ENCODE measurements around the gene GTPBP4.
A peak's percentile ranks its signal among the peaks of the same experiment; 100 is the strongest.
"Not testable (repeated sequence)": the region's sequence is repeated elsewhere in the genome, so short reads cannot be mapped to it uniquely, and the experiment has no call there.

GTPBP4 gene

DNA sequence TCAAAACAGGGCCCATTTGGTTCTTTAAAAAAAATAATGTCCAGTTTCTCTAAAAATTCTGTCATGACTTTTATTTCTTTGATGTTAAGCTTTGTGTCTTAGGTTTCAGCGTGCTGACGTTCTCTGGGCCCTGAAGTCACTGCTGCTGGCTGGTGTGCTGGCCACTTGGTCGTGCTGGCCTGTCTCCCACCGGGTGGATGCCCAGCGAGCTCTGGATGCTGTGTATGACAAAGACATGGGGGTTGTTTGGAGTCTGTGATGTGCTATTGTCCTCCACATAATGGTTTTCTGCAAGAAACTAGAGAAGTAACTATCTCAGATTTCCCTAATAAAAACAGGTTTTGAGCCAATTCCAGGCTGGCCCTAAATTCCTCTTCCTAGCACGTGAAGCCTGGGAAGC, 47.0 kb downstream of the GTPBP4 start:
- DNase-seq = no peak

DNA sequence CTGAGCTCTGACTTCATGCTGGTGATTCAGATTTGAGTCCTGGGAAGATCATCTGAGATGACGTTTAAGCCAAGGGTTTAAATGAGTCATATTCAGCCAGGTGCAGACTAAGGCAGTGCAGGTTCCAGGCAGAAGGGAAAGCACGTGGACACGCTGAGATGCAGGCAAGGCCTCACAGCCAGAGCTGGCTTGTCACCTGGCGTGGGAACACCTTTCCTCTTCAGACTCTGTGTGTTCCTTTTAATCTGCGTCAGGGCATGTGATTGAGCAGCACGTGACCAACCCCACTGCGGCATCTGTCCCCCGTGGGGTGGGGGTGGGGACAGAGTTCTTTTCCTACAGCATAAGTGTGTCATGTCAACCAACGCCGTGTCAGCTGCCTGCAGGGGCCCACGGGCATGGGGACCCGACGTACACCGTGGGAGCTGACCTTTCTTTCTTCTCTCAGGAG, 48.1 kb downstream of the GTPBP4 start:
- peak; percentile 23 to 40 for DNase-seq

DNA sequence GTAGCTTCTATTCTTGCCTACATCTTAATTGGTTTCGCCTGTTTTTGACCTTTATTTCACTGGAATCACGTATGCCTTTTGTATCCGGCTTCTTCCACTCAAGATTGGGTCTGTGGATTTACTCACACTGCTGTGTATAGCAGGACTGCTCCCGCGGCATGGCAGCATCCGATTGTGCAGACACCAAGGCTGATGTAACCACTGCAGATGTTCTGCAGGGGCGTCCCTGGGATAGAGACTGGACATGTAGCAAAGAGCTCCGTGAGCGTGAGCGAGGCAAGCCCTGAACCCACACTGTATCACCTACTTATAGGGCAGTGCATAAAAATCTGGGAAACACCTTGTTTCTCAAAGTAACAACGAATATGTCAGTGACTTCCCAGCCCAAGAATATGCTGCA, 48.9 kb downstream of the GTPBP4 start:
- no peak for DNase-seq

DNA sequence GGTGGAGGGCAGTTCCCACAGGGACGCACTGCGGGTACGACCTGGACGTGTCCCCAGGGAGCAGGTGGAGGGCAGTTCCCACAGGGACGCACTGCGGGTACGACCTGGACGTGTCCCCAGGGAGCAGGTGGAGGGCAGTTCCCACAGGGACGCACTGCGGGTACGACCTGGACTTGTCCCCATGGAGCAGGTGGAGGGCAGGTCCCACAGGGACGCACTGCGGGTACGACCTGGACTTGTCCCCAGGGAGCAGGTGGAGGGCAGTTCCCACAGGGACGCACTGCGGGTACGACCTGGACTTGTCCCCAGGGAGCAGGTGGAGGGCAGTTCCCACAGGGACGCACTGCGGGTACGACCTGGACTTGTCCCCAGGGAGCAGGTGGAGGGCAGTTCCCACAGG, 50.5 kb downstream of the GTPBP4 start:
- not testable (repeated sequence) for DNase-seq

DNA sequence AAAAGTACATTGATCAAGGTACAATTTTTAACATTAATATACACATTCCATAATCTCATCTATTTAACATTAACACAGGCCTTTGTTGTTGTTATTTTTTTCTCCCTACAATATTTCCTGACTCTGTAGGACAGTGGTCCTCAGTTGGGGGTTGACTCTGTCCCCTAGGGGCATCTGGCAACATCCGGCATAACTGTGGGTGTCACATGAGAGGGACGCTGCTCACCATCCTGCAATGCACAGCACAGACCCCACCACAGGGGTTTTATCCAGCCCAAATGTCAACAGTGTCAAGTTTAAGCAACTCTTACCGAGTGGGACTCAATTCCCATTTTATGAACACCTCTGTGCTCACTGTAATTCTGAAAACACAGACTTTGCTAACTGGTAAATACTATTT, 51.9 kb downstream of the GTPBP4 start:
- no peak for DNase-seq

DNA sequence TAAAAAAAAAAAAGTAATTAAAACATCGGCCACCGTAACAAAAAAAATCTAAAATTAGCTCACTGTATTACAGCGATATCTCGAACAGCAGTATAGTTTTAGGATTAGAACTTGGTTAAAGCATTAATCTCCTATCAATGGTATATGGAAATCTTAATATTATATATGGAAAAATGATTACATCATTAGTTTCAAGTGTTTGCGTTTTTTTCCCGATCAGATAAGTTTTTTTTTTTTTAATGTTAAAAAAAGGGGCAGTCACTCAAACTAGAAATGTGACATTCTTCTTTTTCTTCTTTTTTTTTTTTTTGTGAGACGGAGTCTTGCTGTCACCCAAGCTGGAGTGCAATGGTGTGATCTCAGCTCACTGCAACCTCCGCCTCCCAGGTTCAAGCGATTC, 53.3 kb downstream of the GTPBP4 start:
- no peak for DNase-seq

DNA sequence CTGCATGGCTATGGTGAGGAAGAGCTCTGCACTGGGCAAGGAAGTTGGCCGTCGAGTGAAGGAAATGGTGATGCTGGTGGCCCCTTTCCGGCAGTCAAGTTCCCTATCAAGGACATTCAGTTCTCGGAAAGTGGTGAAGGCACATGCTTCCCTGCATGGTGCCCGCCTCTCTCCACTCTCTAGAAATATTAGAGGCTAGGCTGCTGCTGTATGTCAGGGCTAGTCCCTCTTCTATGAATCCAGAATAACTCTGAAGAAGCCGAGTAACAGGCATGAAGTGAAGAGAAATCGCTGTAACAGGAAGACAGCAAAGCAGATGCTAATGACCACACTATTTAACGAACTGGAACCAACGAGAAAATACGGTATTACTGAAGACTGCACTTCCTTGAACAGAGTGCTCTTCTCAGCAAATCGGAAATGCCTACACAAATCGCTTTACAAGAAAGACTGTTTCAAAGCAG, 55.3 kb downstream of the GTPBP4 start:
- DNase-seq = peak; percentile 74 to 78

DNA sequence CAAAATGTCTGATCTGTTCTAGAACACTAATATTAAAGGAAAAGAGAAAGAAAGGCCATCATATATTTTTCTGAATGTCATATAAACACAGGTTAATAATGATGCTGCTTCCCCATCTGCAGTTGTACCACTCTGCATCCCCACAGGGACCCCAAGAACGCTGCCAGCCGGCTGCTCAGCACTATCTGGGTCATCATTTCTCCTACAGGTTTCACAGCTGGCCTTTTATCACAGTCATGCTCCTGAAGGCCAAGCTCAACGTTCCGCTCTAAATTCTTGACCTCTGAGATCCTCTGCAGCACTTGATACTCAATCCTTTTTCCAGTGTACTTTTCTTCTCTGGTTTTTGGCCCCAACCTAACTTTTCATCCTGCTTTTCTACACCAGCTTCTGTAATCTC, 55.9 kb downstream of the GTPBP4 start:
- DNase-seq = no peak

DNA sequence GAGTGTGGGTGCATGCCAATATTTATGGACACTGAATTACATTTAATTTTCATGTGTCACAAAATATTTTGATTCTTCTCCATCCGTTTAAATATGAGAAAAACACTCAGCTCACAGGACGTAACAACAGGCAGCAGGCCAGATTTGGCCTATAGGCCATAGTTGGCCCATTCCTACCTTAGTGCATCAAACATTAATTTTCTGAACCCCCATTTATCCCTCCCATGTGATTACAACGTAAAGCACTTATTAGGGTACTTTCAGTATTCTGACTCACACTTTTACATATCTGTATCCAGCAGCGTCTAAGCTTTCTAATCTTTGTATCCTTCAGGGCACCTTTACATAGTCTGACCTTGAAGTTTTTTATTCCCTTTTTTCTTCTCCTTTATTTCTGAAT, 56.7 kb downstream of the GTPBP4 start:
- DNase-seq = no peak

DNA sequence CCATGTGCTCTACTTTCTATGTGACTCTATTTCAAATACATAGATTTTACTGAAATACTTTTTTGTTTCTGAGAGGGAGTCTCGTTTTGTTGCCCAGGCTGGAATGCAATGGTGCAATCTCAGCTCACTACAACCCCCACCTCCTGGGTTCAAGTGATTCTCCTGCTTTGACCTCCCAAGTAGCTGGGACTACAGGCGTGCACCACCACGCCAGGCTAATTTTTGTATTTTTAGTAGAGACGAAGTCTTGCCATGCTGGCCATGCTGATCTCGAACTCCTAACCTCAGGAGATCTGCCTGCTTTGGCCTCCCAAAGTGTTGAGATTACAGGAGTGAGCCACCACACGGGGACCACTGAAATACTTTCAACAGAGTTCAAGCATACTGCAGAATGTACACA, 57.2 kb downstream of the GTPBP4 start:
- no peak for DNase-seq

DNA sequence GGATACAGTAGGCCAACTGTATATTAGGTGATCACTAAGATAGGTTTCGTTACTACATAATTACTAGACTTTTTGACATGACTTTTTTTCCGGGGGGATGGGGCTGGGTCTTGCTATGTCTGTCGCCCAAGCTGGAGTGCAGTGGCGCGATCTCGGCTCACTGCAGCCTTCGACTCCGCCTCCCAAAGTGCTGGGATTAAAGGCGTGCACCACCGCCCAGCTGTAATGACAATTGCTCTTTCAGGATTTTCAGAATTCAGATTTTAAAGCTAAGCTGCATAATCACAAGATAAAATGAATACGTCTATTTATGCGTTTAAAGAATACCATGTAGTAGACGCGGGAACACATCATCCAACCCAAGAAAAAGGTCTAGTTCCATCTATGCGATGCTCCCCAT, 59.7 kb downstream of the GTPBP4 start:
- DNase-seq = no peak

DNA sequence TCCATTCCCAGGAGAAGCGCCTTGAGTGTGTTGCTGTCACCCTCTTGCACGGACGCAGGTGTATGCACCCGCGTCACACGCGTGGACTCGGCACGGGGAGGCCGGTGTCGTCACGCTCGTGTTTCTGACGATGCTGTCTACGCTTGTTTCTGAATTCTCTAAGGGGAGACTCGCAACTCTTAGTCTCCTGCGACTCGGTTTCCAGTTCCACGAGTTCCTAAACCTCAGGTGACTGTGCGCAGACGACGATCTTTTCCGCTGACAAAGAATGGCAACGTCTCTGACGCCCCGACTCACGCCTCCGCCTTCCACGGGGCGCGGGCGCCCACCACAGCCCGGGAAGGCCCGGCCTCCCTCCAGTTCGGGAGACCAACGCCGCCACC, 60.1 kb downstream of the GTPBP4 start:
- DNase-seq = peak in 1 of 2 donors; percentile 75

DNA sequence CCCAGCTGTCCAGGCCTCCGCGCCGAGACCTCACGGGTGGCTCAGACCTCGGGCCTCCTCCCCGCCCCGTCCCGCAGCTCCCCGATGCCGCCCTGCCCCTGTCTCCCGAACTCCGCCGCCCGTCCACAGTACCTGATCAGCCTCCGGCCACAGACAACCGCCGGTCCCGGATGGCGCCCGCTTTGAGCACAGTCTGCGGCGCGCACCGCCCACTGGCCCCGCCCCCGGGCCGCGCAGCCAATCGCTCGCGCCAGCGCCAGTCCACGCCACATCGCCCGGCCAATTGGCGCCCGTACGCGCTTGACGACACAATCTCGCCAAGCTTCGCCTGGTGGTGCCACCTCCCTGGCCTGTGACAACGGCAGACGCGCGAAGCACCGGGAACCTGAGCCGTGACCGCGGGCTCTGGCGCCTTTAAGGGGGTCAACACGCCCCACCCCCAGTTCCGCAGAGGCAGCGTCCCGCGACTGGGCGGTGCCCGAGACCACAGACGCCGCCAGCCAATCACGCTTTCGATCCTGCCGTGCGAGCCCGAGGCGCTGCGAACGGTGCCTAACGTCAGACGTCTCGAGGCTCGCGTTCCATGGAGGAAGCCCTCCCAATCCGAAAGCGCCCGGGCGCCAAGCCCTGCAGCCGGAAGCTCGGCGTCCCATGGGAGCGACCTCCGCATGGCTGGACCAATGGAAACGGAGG, 60.6 kb downstream of the GTPBP4 start, which contains the start of gene IDI1:
IDI1 (minus strand) TSS at position 388 of the 693 bp plus-strand sequence; CDS start at position 272, 116 bp downstream.
- peak; percentile 98 for DNase-seq

DNA sequence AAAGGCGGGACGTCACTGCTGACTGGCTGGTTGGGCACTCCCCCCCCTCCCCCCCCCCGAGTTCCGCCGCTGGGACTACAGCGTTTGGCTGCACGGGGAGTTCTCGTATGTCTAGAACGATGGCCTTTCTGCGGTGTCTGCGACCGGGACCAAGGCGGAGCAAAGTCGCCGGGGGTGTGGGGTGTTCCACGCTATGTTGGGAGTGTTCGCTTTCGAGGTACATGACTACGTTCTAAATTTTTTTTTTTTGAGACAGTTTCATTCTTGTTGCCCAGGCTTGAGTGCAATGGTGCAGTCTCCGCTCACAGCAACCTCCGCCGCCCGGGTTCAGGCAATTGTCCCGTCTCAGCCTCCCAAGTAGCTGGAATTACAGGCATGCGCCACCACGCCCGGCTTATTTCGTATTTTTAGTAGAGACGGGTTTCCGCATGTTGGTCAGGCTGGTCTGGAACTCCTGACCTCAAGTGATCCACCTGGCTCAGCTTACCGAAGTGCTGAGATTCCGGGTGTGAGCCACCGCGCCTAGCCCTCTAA, 61.3 kb downstream of the GTPBP4 start:
- DNase-seq = no peak

DNA sequence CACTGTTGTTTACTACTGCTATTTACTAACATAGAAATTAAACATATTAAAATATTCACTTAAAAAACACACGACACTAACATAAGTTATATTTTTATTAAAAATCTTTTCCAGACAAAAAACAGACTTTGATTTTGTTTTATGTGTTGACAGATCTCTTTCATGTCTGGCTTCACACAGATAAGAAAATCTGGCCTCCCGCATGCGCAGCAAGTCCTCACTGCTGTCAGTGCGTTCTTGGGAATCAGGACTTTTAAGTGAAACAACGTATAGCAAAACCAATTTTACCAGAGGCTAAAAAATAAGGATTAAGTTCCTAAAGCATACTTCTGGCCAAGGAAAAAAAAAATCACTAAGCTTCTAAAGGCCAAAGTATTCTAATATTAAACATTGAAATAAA, 61.9 kb downstream of the GTPBP4 start:
- peak in 1 of 2 donors; percentile 50 for DNase-seq

DNA sequence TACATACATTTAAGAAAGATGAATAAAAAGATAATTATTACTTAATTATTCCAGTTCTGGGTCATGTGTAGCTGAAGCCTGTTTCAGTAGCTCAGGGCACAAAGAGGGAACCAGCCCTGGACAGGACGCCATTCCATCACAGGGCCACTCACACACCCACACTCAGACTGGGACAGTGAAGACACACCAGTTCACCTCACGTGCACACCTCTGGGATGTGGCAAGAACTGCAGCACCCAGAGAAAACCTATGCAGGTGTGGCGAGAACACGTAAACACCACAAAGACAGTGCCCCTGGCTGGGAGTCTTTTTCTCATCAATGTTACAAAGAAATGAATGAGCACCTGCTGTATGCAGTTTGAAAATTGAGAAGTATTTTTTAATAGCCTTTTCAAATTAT, 62.3 kb downstream of the GTPBP4 start:
- DNase-seq = peak; percentile 52 to 72

DNA sequence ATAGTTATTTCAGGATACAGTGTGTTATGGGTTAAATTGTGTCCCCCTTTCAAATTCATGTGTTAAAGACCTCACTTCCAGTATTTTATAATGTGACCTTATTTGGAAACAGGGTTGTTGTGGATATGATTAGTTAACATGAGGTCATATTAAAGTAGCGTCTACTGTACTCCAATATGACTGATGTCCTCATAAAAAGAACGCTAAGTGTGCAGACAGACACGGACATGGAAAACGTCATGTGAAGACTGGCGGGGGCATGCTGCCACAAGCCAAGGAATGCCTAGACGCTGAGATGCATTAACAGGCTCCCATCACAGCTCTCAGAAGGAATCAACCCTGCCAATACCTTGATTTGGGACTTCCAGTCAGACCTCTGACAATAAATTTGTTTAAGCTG, 66.5 kb downstream of the GTPBP4 start:
- DNase-seq = no peak

DNA sequence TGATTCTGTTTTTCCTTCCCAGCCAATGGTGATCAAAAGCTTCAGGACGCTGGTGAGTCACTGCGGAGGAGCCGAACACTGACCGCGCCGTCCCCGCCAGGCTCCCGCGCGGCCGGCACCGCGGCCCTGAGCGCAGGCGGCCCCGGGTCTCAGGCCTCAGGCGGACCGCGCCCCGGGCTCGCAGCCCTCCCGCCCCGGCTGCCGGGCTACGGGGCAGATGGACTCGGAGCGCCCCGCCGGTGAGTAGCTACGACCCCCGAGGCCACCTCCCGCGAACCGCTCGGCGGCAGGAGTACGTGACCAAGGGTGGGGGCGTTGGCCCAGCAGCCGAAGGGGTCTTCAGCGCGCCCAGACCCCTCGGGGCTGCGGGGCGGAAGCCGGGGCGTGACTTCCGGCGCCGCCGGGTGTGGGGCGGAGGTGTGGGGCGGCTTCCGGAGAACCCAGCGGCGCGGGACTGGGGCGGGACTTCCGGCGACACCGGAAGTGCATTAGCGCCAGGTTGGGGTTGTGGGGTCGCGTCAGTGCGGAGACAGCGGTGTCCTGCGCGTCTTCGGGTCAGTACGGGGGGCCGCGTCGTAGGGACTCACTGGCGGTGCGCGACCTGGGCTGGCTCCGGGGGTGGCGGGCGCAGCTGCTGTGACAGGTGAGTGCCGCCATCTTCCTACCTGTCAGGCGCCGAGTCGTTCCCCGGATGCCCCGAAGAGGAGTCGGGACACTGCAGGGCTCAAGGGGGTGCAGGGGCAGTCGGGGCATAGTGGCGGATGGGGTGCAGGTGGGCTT, 68.3 kb downstream of the GTPBP4 start, which contains the start of gene WDR37:
WDR37 (plus strand) TSS at position 60 of the 780 bp plus-strand sequence. CDS start 15,771 bp downstream, outside the sequence.
- peak; percentile 85 to 90 for DNase-seq

DNA sequence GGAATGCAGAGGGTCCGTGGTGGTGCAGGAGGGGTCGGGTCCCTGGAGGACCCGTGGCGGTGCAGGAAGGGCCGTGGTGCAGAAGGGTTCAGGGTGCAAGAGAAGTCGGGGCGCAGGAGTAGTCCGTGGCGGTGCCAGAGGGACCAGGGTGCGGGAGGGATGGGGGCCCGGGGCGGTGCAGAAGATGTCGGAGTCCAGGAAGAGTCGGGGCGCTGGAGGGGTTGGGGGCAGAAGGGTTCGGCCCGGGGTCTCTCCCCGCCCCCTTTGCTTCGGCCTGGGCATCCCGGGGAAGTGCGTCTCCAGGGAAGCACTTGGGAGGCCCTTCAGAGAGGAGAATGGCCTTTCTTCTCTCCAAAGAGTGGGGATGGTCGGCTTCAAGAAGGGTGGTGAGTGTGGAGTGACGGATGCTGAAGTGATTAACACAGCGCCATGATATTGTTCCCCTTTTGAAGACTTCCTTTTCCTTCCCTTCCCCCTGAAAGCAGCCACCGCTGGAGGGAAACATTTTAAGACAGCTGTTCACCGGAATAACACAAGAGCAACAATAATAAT, 68.9 kb downstream of the GTPBP4 start:
- DNase-seq = no peak

DNA sequence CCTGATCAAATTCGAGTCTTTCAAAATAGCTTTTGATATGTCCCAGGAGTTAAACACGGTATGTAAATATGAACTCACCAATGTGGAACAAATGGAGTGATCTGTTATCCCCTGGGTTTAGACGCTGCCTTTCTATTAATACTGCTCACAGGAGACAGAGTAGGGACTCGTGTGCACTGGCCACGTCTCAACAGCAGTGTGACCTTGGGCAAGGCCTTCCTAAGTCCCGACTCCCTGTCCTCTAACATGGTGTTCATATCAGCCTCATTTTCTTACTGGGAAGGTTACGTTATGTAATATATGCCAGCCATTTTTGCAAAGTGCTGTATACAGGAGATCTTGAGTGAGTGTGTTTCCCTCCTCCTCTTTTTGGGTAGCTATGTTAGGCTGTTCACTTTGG, 69.8 kb downstream of the GTPBP4 start:
- DNase-seq = no peak

DNA sequence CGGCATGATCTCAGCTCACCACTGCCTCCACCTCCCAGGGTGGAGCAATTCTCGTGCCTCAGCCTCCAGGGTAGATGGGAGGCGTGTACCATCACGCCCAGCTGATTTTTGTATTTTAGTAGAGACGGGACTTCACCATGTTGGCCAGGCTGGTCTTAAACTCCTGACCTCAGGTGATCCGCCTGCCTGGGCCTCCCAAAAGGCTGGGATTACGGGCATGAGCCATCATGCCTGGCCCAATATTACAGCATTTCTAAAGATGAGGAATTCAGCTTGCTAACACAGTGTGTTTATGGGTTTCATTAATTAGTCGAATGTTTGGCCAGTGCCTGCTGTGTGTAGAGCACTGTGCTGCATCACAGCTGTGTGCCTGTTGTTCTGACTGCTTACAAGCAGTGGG, 71.7 kb downstream of the GTPBP4 start:
- no peak for DNase-seq

DNA sequence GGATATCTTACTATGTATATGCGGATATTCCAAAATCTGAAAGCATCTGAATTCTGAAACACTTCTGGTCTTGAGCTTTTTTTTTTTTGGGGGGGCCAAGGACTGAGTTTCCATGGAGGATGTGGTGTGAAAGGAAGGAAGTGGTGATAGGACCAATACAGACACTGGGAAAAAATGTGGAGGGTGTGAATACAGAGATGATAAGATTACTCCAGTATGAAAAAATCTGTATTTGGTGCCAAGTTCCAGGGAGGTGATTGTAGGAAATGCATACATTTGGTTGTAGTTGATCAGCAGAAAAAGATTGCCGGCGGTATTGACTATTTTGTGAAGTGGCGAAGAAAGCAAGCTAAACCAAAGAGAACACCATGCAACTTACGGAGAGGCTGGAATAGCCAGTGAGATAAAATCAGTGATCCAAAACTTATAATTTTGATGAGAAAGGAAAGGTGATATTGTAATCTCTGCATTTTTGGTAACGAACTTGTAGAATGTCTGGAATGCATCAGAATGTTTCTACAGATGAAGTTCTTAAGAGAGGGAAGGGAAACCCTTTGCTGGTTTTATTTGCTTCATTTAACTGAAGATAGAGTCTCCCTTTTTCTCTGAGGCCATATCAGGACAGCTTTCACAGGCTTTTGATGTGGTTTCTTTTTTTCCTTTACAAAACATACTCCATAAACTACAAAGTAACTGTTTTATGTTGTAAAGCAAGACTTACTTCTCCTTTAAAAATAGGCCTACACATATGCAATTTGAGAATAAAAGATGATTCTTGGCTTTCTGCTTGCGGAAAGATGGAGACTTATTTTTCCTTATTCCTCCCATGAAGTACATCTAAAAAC, 73.9 kb downstream of the GTPBP4 start:
- DNase-seq = peak in 1 of 2 donors; percentile 34

Data from CD4-positive, alpha-beta T cell treated with Interferon alpha-2 for 1 hour (primary cell).